Uterus (tissue), 2 donors: Measurements from ENCODE around the gene CHST8.
A peak's percentile ranks its signal among the peaks of the same experiment; 100 is the strongest.

Source experiments
- POLR2A ChIP-seq, 2 donors: fragments of 450-650 bp; IDR thresholded peaks; one replicate each; pipeline ENCODE4 v1.6.1; 2016; ENCODE audit warnings: antibody characterized with exemption in 2 of 2, mild to moderate bottlenecking in 1 of 2, moderate library complexity in 1 of 2
- TF ChIP-seq, protein P1 (sequence below), 4 experiments: fragments of 200-600 bp in 2 of 4; fragments of 450-650 bp in 2 of 4; sonication (generic) in 2 of 4; IDR thresholded peaks; one replicate each; pipeline ENCODE4 v1.5.1; 2016 to 2019; ENCODE audit warnings: antibody characterized with exemption in 4 of 4, mild to moderate bottlenecking in 2 of 4, moderate library complexity in 1 of 4

GRCh38 chr19:33621811-33622504 lies at the start of gene CHST8:
- TF ChIP-seq POLR2A (IDR thresholded peaks at IDR 0.05), result peak in 1 of 2 donors; percentile 45
- TF ChIP-seq, protein P1, sequence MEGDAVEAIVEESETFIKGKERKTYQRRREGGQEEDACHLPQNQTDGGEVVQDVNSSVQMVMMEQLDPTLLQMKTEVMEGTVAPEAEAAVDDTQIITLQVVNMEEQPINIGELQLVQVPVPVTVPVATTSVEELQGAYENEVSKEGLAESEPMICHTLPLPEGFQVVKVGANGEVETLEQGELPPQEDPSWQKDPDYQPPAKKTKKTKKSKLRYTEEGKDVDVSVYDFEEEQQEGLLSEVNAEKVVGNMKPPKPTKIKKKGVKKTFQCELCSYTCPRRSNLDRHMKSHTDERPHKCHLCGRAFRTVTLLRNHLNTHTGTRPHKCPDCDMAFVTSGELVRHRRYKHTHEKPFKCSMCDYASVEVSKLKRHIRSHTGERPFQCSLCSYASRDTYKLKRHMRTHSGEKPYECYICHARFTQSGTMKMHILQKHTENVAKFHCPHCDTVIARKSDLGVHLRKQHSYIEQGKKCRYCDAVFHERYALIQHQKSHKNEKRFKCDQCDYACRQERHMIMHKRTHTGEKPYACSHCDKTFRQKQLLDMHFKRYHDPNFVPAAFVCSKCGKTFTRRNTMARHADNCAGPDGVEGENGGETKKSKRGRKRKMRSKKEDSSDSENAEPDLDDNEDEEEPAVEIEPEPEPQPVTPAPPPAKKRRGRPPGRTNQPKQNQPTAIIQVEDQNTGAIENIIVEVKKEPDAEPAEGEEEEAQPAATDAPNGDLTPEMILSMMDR (IDR thresholded peaks at IDR 0.05), result no peak
